Measurements from ENCODE around the gene PRSS50. TPM values are rescaled to one million over a fixed set of nuclear protein-coding genes. Genes with fewer than 3 reads are reported as not detected.
A peak's percentile ranks its signal among the peaks of the same experiment; 100 is the strongest.

PRSS50 gene
- total and polyA plus RNA-seq, 4 donors: 0.02 to 0.33 (median 0.25) TPM; not detected in 1

DNA sequence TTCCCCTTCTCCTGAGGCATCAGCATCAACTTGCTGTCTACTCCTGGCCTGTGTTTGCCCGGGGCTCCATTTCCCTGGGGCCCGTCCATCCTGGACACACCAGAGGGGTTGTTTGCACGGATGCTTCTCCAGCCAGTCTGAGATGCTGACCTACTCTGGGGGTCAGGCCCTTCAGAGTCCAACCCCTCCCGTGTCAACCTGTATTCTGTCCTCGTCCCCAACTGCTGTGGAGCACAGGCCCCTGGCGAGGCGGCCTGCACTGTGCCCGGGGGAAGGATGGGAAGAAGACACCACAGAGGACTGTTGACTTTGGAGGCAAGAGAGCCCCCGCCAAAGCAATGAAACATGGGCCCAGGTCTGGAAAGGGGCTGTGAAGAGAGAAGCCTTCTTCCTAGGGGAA, 50.0 kb downstream of the PRSS50 start:
- Histone ChIP-seq H3K4me1 (ENCODE audit: control insufficient read depth in 4 of 4, insufficient read depth in 4 of 4, low read length in 3 of 4) (peaks cover 2 to 21% (median 15%) of the 10 kb centered on the region in 4 donors), H3K36me3 (ENCODE audit: control insufficient read depth in 4 of 4, insufficient read depth in 3 of 4, low read depth in 1 of 4, low read length in 3 of 4) (peaks cover 0 to 6% (median 2%) of the 10 kb centered on the region in 4 donors), H3K27ac (ENCODE audit: low read depth in 1 of 2, low read length in 2 of 2) (no peak overlapping the region), H3K9me3 (ENCODE audit: control insufficient read depth in 4 of 4, low read length in 3 of 4) (no peaks in the 10 kb centered on the region), H3K27me3 (ENCODE audit: control insufficient read depth in 4 of 4, insufficient read depth in 4 of 4, low read length in 3 of 4) (no peaks in the 10 kb centered on the region), H3K9ac (ENCODE audit: low read depth in 1 of 2, low read length in 2 of 2) (no peak overlapping the region), H3K4me3 (ENCODE audit: low read depth in 1 of 3, low read length in 3 of 3) (no peak overlapping the region)
- DNase-seq (ENCODE audit: low spot score): no peak
- 90% methylated on average over 9 of the region's 9 CpGs for WGBS
- TF ChIP-seq, protein P1, sequence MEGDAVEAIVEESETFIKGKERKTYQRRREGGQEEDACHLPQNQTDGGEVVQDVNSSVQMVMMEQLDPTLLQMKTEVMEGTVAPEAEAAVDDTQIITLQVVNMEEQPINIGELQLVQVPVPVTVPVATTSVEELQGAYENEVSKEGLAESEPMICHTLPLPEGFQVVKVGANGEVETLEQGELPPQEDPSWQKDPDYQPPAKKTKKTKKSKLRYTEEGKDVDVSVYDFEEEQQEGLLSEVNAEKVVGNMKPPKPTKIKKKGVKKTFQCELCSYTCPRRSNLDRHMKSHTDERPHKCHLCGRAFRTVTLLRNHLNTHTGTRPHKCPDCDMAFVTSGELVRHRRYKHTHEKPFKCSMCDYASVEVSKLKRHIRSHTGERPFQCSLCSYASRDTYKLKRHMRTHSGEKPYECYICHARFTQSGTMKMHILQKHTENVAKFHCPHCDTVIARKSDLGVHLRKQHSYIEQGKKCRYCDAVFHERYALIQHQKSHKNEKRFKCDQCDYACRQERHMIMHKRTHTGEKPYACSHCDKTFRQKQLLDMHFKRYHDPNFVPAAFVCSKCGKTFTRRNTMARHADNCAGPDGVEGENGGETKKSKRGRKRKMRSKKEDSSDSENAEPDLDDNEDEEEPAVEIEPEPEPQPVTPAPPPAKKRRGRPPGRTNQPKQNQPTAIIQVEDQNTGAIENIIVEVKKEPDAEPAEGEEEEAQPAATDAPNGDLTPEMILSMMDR (IDR thresholded peaks at IDR 0.05; ENCODE audit: low read depth, low read length, missing input control): no peak
- TF ChIP-seq RXRA (IDR thresholded peaks at IDR 0.05) (no peak), NR2F2 (IDR thresholded peaks at IDR 0.05) (no peak), TAF1 (conservative IDR thresholded peaks at IDR 0.05) (no peak), EGR1 (IDR thresholded peaks at IDR 0.05; ENCODE audit: low read depth in 2 of 2) (no peak), GABPA (IDR thresholded peaks at IDR 0.05 in 1 of 2, conservative IDR thresholded peaks at IDR 0.05 in 1 of 2) (no peak)
- TF ChIP-seq, protein P2, sequence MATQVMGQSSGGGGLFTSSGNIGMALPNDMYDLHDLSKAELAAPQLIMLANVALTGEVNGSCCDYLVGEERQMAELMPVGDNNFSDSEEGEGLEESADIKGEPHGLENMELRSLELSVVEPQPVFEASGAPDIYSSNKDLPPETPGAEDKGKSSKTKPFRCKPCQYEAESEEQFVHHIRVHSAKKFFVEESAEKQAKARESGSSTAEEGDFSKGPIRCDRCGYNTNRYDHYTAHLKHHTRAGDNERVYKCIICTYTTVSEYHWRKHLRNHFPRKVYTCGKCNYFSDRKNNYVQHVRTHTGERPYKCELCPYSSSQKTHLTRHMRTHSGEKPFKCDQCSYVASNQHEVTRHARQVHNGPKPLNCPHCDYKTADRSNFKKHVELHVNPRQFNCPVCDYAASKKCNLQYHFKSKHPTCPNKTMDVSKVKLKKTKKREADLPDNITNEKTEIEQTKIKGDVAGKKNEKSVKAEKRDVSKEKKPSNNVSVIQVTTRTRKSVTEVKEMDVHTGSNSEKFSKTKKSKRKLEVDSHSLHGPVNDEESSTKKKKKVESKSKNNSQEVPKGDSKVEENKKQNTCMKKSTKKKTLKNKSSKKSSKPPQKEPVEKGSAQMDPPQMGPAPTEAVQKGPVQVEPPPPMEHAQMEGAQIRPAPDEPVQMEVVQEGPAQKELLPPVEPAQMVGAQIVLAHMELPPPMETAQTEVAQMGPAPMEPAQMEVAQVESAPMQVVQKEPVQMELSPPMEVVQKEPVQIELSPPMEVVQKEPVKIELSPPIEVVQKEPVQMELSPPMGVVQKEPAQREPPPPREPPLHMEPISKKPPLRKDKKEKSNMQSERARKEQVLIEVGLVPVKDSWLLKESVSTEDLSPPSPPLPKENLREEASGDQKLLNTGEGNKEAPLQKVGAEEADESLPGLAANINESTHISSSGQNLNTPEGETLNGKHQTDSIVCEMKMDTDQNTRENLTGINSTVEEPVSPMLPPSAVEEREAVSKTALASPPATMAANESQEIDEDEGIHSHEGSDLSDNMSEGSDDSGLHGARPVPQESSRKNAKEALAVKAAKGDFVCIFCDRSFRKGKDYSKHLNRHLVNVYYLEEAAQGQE (IDR thresholded peaks at IDR 0.05): no peak

DNA sequence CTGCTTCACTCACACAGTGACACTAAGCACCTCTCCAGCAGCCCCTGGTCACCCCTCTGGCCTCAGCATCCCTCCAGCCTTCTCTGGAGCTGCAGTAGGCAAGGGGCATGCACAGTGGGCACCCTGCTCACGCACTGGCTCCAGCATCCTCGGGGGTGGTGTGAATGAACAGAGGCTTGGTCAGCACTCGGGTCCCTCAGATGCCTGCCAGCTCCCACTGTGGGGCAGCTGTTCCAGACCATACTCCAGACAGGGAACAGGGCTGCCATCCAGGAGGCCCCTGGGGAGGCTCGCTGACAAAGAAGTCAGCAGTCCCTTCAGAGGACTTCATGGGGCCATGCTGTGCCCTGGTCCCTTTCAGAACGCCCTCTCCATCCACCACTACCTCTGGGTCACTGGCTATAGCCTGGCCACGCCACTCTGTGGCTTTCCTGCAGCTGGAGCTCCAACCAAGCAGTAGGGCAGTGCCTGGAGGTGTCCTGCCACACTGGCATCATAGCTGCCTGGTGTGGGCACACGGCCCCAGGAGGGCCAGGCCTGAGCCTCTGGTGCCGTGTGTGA, 50.5 kb downstream of the PRSS50 start:
- TF ChIP-seq TAF1 (conservative IDR thresholded peaks at IDR 0.05): no peak
- H3K27me3 ChIP-seq (ENCODE audit: control insufficient read depth in 4 of 4, insufficient read depth in 4 of 4, low read length in 3 of 4): no peaks in the 10 kb centered on the region
- 87% methylated on average over 8 of the region's 8 CpGs for WGBS
- no peak for DNase-seq (ENCODE audit: low spot score)
- no peaks in the 10 kb centered on the region for H3K9me3 ChIP-seq (ENCODE audit: control insufficient read depth in 4 of 4, low read length in 3 of 4)
- H3K27ac ChIP-seq (ENCODE audit: low read depth in 1 of 2, low read length in 2 of 2): no peak overlapping the region
- H3K36me3 ChIP-seq (ENCODE audit: control insufficient read depth in 4 of 4, insufficient read depth in 3 of 4, low read depth in 1 of 4, low read length in 3 of 4): peaks cover 0 to 6% (median 2%) of the 10 kb centered on the region in 4 donors
- H3K9ac ChIP-seq (ENCODE audit: low read depth in 1 of 2, low read length in 2 of 2): no peak overlapping the region
- no peak overlapping the region for H3K4me3 ChIP-seq (ENCODE audit: low read depth in 1 of 3, low read length in 3 of 3)
- peaks cover 2 to 23% (median 16%) of the 10 kb centered on the region in 4 donors for H3K4me1 ChIP-seq (ENCODE audit: control insufficient read depth in 4 of 4, insufficient read depth in 4 of 4, low read length in 3 of 4)

DNA sequence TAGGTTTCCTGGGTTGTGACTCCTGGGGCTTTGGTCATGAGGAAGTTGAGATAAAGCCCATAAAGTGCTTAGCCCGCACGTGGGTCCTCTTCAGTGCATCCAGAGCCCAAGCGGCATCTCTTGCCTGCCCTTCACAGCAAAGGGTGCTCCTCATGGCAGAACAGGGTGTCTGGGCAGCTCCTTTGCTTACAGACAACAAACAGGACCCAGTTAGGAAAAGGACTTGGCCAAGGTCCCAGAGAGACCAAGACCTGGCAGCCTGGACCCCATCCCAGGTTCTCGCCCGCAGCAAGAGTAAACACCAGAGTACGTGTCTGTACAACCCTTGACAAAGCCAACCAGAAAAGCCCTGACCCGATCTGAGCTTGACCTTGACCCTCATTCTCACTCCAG, 51.2 kb downstream of the PRSS50 start:
- DNase-seq (ENCODE audit: low spot score): no peak
- TF ChIP-seq FOXA2 (IDR thresholded peaks at IDR 0.05): peak; percentile 59
- TF ChIP-seq NR2F2 (IDR thresholded peaks at IDR 0.05): no peak
- TF ChIP-seq YY1 (IDR thresholded peaks at IDR 0.05): no peak
- no peak for TF ChIP-seq HNF4G (IDR thresholded peaks at IDR 0.05)
- TF ChIP-seq HNF4A (conservative IDR thresholded peaks at IDR 0.05): peak; percentile 27 to 37
- peak; percentile 39 for TF ChIP-seq FOXA1 (IDR thresholded peaks at IDR 0.05)
- no peak for TF ChIP-seq SP1 (IDR thresholded peaks at IDR 0.05)
- TF ChIP-seq JUND (IDR thresholded peaks at IDR 0.05): no peak
- TF ChIP-seq, protein P3, sequence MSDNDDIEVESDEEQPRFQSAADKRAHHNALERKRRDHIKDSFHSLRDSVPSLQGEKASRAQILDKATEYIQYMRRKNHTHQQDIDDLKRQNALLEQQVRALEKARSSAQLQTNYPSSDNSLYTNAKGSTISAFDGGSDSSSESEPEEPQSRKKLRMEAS (IDR thresholded peaks at IDR 0.05): no peak
- TF ChIP-seq GABPA (IDR thresholded peaks at IDR 0.05 in 1 of 2, conservative IDR thresholded peaks at IDR 0.05 in 1 of 2): no peak
- peak; percentile 28 to 76 for TF ChIP-seq RXRA (IDR thresholded peaks at IDR 0.05)
- TF ChIP-seq RAD21 (IDR thresholded peaks at IDR 0.05): no peak
- TF ChIP-seq, protein P4, sequence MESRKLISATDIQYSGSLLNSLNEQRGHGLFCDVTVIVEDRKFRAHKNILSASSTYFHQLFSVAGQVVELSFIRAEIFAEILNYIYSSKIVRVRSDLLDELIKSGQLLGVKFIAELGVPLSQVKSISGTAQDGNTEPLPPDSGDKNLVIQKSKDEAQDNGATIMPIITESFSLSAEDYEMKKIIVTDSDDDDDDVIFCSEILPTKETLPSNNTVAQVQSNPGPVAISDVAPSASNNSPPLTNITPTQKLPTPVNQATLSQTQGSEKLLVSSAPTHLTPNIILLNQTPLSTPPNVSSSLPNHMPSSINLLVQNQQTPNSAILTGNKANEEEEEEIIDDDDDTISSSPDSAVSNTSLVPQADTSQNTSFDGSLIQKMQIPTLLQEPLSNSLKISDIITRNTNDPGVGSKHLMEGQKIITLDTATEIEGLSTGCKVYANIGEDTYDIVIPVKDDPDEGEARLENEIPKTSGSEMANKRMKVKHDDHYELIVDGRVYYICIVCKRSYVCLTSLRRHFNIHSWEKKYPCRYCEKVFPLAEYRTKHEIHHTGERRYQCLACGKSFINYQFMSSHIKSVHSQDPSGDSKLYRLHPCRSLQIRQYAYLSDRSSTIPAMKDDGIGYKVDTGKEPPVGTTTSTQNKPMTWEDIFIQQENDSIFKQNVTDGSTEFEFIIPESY (IDR thresholded peaks at IDR 0.05): no peak
- H3K4me3 ChIP-seq (ENCODE audit: low read depth in 1 of 3, low read length in 3 of 3): no peak overlapping the region
- peaks cover 0 to 6% (median under 1%) of the 10 kb centered on the region in 4 donors for H3K36me3 ChIP-seq (ENCODE audit: control insufficient read depth in 4 of 4, insufficient read depth in 3 of 4, low read depth in 1 of 4, low read length in 3 of 4)
- no peak overlapping the region for H3K27ac ChIP-seq (ENCODE audit: low read depth in 1 of 2, low read length in 2 of 2)
- WGBS: 41% methylated on average over 7 of the region's 7 CpGs
- no peaks in the 10 kb centered on the region for H3K9me3 ChIP-seq (ENCODE audit: control insufficient read depth in 4 of 4, low read length in 3 of 4)
- H3K9ac ChIP-seq (ENCODE audit: low read depth in 1 of 2, low read length in 2 of 2): no peak overlapping the region
- peaks cover 2 to 24% (median 18%) of the 10 kb centered on the region in 4 donors for H3K4me1 ChIP-seq (ENCODE audit: control insufficient read depth in 4 of 4, insufficient read depth in 4 of 4, low read length in 3 of 4)
- H3K27me3 ChIP-seq (ENCODE audit: control insufficient read depth in 4 of 4, insufficient read depth in 4 of 4, low read length in 3 of 4): no peaks in the 10 kb centered on the region

All from liver (tissue), 9 donors.